Ishikawa (cell line): ENCODE measurements around the gene RBMS3.

ENCODE experiments used
- CEBPB ChIP-seq: IDR thresholded peaks from 2 replicates; pipeline ENCODE4 v1.6.1; 2012
- CREB1 ChIP-seq: IDR thresholded peaks from 2 replicates; pipeline ENCODE4 v1.6.1; 2012; ENCODE audit warnings: low read depth
- EGR1 ChIP-seq: IDR thresholded peaks from 2 replicates; pipeline ENCODE4 v1.6.1; 2012
- FOXM1 ChIP-seq: IDR thresholded peaks from 2 replicates; pipeline ENCODE4 v1.6.1; 2012; ENCODE audit warnings: low read depth, borderline replicate concordance
- NFIC ChIP-seq: IDR thresholded peaks from 2 replicates; pipeline ENCODE4 v1.6.1; 2012
- RAD21 ChIP-seq: IDR thresholded peaks from 2 replicates; pipeline ENCODE4 v1.6.1; 2012; ENCODE audit warnings: low read depth
- TAF1 ChIP-seq: IDR thresholded peaks from 2 replicates; pipeline ENCODE4 v1.6.1; 2012; ENCODE audit warnings: low read depth, mild to moderate bottlenecking
- TCF12 ChIP-seq: IDR thresholded peaks from 2 replicates; pipeline ENCODE4 v1.6.1; 2012; ENCODE audit warnings: low read depth
- TEAD4 ChIP-seq: IDR thresholded peaks from 2 replicates; pipeline ENCODE4 v1.6.1; 2012
- YY1 ChIP-seq: IDR thresholded peaks from 2 replicates; pipeline ENCODE4 v1.6.1; 2012; ENCODE audit warnings: low read depth
- ZBTB7A ChIP-seq: IDR thresholded peaks from 2 replicates; pipeline ENCODE4 v1.6.1; 2012; ENCODE audit warnings: low read depth
- TF ChIP-seq, protein P1 (sequence below): IDR thresholded peaks from 2 replicates; pipeline ENCODE4 v1.6.1; 2012; ENCODE audit warnings: low read depth, mild to moderate bottlenecking
- TF ChIP-seq, protein P2 (sequence below): IDR thresholded peaks from 2 replicates; pipeline ENCODE4 v1.6.1; 2012
- TF ChIP-seq, protein P3 (sequence below): IDR thresholded peaks from 2 replicates; pipeline ENCODE4 v1.6.1; 2012

DNA sequence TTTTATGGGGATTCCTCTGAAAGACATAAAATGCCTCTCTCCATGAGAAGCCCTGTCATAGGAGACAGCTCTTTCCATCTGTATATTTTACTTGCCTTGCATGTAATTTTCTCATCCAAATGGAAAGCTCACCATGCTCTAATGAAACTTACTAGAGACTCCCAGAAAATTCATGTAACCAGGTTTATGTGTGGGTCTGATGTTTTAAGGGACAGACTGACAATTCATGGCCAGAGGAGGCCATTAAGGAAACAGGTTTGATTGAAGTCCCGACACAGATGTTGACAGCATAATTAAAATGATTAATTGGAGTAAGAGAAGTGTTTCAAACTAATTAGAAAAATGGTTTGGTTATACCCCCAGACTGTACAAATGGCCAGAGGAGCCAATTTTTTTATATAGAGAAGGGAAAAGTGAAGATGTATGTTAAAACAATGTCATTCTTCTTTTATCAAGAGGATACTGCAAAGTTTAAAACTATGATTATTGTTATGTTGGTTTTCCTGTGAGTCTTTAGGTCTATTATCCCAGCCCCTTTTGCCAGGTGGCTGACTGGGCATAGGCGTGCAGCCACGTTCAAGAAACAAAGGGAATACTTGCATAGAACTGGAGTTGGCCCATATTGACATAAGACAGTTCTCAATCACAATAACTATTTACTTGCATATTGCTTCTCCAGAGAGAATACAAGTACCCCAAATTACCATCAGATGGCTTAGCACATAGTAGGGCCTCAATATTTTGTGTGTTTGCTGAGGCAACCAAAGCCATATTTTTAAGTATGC is 64.8 kb downstream of the RBMS3 start:
- TF ChIP-seq FOXM1 (no peak), NFIC (no peak), RAD21 (no peak), TCF12 (no peak), CREB1 (no peak), TEAD4 (no peak), YY1 (no peak), ZBTB7A (no peak), EGR1 (no peak), CEBPB (no peak), TAF1 (no peak)
- TF ChIP-seq, protein P1, sequence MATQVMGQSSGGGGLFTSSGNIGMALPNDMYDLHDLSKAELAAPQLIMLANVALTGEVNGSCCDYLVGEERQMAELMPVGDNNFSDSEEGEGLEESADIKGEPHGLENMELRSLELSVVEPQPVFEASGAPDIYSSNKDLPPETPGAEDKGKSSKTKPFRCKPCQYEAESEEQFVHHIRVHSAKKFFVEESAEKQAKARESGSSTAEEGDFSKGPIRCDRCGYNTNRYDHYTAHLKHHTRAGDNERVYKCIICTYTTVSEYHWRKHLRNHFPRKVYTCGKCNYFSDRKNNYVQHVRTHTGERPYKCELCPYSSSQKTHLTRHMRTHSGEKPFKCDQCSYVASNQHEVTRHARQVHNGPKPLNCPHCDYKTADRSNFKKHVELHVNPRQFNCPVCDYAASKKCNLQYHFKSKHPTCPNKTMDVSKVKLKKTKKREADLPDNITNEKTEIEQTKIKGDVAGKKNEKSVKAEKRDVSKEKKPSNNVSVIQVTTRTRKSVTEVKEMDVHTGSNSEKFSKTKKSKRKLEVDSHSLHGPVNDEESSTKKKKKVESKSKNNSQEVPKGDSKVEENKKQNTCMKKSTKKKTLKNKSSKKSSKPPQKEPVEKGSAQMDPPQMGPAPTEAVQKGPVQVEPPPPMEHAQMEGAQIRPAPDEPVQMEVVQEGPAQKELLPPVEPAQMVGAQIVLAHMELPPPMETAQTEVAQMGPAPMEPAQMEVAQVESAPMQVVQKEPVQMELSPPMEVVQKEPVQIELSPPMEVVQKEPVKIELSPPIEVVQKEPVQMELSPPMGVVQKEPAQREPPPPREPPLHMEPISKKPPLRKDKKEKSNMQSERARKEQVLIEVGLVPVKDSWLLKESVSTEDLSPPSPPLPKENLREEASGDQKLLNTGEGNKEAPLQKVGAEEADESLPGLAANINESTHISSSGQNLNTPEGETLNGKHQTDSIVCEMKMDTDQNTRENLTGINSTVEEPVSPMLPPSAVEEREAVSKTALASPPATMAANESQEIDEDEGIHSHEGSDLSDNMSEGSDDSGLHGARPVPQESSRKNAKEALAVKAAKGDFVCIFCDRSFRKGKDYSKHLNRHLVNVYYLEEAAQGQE, result no peak
- TF ChIP-seq, protein P2, sequence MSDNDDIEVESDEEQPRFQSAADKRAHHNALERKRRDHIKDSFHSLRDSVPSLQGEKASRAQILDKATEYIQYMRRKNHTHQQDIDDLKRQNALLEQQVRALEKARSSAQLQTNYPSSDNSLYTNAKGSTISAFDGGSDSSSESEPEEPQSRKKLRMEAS, result no peak
- TF ChIP-seq, protein P3, sequence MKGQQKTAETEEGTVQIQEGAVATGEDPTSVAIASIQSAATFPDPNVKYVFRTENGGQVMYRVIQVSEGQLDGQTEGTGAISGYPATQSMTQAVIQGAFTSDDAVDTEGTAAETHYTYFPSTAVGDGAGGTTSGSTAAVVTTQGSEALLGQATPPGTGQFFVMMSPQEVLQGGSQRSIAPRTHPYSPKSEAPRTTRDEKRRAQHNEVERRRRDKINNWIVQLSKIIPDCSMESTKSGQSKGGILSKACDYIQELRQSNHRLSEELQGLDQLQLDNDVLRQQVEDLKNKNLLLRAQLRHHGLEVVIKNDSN, result no peak
